Memory B cell (primary cell): Measurements from ENCODE around the gene FN1.

Source experiments
- ATAC-seq: fragments of 150-1000 bp; cut with Tn5 transposase; 2 replicates; pipeline ENCODE4 v1.10.0; 2021; ENCODE audit warnings: low read depth, mild to moderate bottlenecking, moderate library complexity
- DNase-seq, 2 donors: peaks; one replicate each; pipeline ENCODE4 v3.0.0; 2022; ENCODE audit warnings: low spot score in 2 of 2
- H3K27ac Mint-ChIP-seq: one replicate; pipeline ENCODE4 v1.8.0; 2022; ENCODE audit warnings: mild to moderate bottlenecking, moderate library complexity, mixed read lengths
- H3K27me3 Mint-ChIP-seq: one replicate; pipeline ENCODE4 v1.8.0; 2022; ENCODE audit warnings: mixed read lengths
- H3K36me3 Mint-ChIP-seq: one replicate; pipeline ENCODE4 v1.8.0; 2022; ENCODE audit warnings: mild to moderate bottlenecking, mixed read lengths
- H3K4me1 Mint-ChIP-seq: one replicate; pipeline ENCODE4 v1.8.0; 2022; ENCODE audit warnings: mixed read lengths
- H3K4me3 Mint-ChIP-seq: one replicate; pipeline ENCODE4 v1.8.0; 2022; ENCODE audit warnings: mild to moderate bottlenecking, moderate library complexity, mixed read lengths
- H3K9me3 Mint-ChIP-seq: one replicate; pipeline ENCODE4 v1.8.0; 2022; ENCODE audit warnings: mixed read lengths

FN1 gene

DNA sequence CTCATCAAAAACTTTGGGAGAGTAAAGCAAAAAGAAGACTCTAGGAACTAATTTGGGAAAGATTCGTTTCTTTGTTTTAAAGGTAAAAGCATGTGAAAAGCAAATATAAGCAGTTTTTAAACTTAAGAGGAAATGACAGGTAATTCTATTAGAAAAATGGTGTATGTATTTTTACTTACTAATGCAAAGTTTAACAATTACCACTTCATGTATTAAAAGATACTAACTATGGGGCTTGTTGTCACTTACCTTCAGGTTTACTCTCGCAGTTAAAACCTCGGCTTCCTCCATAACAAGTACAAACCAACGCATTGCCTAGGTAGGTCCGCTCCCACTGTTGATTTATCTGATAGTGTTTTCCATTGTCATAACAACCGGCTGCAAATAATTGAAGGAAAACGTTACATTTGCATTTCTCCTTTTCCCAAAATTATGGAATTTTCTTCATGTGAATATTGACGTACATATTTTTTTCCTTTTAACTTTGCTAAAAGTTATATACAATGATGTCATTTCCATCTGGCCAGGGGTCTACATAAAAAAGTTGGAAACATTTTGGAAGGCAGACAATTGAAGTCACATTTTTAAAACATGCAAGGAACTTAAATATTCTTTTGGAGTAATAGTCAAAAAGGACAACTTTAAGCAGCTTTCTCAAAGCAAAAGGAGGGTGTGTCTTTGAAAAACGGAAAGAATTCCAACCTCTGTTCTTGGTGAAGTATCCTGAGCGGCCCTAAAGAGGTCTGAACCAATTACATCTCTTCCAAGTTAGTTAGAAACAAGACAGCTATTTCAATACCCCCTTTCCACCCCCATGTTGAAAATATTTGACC lies 1.2 kb downstream of the FN1 start:
- no peaks in the 10 kb centered on the region for H3K9me3 Mint-ChIP-seq
- ATAC-seq, result no peak
- peaks cover 9% of the 10 kb centered on the region for H3K4me1 Mint-ChIP-seq
- no peaks in the 10 kb centered on the region for H3K36me3 Mint-ChIP-seq
- DNase-seq, result no peak
- peaks cover 26% of the 10 kb centered on the region for H3K27me3 Mint-ChIP-seq
- no peak overlapping the region for H3K27ac Mint-ChIP-seq
- H3K4me3 Mint-ChIP-seq, result peak overlapping the region; percentile 66

DNA sequence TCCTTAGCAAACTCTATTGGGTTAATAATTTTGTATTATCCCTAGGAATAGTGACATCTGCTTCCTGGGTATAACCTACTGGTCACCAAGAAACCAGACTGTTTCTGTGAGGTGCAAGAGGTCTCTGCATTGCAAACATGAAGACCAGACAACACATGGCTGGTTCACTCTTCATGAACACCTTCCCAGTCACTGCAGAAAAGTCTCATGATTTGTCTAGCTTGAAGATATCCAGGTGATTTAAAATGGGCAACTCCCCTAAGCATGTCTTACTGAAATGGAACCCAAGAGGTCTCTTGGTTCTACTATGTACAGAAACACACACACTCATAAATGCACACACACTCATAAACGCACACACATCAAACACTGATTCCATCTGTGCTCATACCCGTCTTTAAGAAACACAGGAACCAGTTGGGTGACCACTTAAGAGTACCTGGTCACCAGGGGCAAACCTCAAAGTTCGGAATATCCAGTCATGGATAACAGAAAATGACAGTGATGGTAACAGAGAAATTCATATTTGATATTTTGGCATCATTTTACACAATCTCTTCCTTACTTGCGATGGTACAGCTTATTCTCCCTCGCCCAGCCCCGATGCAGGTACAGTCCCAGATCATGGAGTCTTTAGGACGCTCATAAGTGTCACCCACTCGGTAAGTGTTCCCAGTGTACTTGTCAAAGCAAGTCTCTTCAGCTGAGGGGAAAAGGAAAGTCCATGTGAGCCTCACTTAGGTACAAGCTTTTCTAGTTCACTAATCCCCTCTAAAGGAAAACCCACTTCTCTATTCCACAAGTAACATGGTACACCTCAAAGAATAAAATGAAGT lies 2.9 kb downstream of the FN1 start:
- Mint-ChIP-seq H3K27me3 (peaks cover 26% of the 10 kb centered on the region), H3K4me3 (no peak overlapping the region), H3K36me3 (no peaks in the 10 kb centered on the region), H3K4me1 (peaks cover 9% of the 10 kb centered on the region), H3K9me3 (no peaks in the 10 kb centered on the region), H3K27ac (no peak overlapping the region)
- ATAC-seq (no peak), DNase-seq (no peak)

DNA sequence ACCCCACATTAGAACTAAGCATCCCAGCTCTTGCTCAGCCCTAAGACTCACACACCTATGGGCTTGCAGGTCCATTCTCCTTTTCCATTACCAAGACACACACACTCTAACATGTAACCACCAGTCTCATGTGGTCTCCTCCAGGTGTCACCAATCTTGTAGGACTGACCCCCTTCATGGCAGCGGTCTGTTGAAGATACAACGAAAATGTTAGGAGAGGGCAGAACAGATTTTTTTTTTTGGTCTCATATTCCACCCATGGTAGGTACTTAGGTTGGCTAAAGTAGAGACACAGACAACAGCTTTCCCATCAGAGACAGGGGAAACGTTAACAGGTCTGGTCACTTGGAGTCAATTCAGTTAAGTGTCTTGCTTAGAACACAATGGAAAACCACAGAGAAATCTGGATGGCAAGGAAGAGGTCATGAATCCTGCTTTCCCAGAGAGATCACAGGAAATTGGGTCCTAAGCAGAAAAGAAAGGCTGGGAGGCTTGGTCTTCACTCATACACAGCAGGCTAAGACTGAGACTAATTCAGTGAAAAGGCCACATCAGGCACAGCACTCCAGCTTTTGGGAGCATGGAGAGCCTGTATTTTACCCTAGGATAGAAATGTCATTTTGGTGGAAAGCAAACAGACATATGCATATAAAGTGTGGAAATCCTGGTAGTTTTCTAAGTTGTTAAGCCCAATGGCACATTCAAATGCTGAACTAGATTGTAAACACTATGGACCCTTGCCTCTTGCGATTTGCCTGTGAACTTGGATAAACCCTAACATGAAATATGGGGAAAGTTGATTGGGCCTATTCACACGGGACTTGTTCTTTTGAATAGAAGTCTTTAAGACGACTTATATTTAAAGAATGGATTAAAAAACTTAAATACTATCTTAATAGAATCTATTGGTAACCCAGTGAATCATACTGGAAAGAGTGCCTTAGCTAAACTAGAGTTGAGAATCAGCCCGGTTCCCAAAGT lies 3.8 kb downstream of the FN1 start:
- H3K27ac Mint-ChIP-seq, result no peak overlapping the region
- H3K36me3 Mint-ChIP-seq, result no peaks in the 10 kb centered on the region
- no peak overlapping the region for H3K4me3 Mint-ChIP-seq
- DNase-seq (no peak), ATAC-seq (no peak)
- no peaks in the 10 kb centered on the region for H3K9me3 Mint-ChIP-seq
- H3K4me1 Mint-ChIP-seq, result peaks cover 7% of the 10 kb centered on the region
- peaks cover 25% of the 10 kb centered on the region for H3K27me3 Mint-ChIP-seq

DNA sequence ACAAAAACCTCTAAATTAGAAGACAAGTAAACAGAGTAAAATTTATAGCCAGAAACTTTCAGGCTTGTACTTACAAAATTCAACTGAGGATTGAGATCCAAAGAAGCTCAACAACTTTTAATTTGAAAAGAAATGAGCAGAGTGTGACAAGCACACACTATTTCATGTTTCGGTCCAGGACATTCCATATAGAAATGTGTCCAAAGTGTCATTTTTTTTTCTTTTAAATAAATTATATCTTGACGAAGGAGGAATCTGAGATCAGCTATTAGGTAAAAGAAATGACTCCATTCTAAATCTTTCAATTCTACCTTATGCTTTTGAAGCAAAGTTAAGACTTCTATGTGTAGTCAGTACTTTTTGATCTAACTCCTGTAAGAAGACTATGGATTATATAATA lies 4.6 kb downstream of the FN1 start:
- peaks cover 24% of the 10 kb centered on the region for H3K27me3 Mint-ChIP-seq
- H3K36me3 Mint-ChIP-seq, result no peaks in the 10 kb centered on the region
- peaks cover 5% of the 10 kb centered on the region for H3K4me1 Mint-ChIP-seq
- DNase-seq (no peak), ATAC-seq (no peak)
- H3K27ac Mint-ChIP-seq, result no peak overlapping the region
- H3K4me3 Mint-ChIP-seq, result no peak overlapping the region
- H3K9me3 Mint-ChIP-seq, result no peaks in the 10 kb centered on the region

DNA sequence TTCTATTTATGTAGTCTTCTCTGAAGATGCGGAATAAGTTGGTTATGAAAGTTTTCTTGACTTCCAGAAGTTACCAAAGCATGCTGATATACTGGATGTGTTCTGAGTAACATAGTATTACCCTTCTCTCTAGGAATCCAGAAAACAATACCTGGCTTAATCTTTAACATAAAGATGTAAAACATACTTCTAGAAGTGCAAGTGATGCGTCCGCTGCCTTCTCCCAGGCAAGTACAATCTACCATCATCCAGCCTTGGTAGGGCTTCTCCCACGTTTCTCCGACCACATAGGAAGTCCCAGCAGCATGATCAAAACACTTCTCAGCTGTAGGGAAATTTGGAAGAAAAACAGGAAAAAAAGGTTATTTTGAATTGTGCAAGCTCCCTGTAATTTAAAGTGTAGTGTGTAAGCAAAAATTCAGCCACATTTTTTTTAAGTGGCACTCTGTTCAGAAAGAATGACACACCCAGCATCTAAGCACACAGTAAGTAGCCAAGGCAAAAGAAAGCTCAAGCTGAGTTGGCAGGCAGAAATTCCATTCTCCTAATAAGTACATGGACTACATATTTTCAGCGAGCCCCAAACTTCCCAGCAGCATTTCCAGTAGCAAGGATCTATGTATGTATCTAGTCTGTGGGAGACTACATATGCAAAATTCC lies 5.2 kb downstream of the FN1 start:
- Mint-ChIP-seq H3K4me1 (peaks cover 5% of the 10 kb centered on the region), H3K4me3 (no peak overlapping the region), H3K27me3 (peaks cover 24% of the 10 kb centered on the region), H3K36me3 (no peaks in the 10 kb centered on the region), H3K9me3 (no peaks in the 10 kb centered on the region), H3K27ac (no peak overlapping the region)
- ATAC-seq (no peak), DNase-seq (no peak)

DNA sequence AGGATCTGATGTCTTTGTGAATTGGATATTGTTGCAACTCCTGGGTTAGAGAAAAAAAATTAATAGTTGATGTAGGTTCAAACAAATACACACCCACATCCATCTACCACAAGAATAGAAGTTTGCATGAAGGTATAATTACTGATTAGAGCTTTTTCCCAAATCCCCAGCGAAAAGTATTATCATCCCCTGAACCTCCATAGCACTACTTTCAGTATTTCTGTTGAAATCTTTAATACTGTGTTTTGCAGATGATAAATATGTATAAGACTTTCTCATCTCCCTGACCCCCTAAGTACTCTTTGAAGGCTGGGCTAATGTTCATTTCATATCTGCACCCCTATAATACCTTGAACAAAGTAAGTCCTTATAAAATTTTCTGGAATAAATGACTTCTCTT lies 6.4 kb downstream of the FN1 start:
- no peaks in the 10 kb centered on the region for H3K9me3 Mint-ChIP-seq
- H3K4me3 Mint-ChIP-seq, result no peak overlapping the region

DNA sequence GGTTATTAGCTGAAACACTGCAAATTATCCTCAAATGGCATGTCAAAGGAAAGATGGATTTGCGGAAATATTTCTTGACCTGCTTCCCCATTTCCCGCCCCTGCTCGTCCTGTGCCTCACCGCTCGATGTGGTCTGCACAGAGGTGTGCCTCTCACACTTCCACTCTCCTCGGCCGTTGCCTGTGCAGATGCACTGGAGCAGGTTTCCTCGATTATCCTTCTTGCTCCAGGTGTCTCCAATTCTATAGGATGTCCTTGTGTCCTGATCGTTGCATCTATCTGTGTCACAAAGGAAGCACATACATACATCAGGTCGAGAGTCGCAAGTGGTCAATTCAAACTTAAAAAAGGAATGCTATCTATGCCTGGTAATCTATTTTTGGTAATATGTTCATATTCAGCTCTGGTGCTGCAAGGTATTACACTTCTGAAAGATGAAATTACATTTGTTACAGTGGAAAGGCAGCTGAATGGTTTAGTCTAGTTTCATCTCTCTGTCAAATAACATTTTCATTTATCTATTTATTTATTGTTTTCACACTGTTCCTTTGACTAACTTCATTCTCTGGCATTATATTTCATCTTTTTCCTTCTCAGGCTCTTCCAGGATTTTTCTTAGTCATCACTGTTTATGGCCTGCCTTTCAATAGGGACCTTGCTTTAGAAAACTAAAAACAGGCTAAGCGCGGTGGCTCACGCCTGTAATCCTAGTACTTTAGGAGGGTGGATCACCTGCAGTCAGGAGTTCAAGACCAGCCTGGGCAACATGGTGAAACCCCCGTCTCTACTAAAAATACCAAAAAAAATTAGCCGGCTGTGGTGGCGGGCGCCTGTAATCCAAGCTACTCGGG lies 7.6 kb downstream of the FN1 start:
- Mint-ChIP-seq H3K36me3 (no peaks in the 10 kb centered on the region), H3K4me3 (no peak overlapping the region), H3K27me3 (peaks cover 15% of the 10 kb centered on the region), H3K4me1 (peaks cover under 1% of the 10 kb centered on the region), H3K9me3 (no peaks in the 10 kb centered on the region), H3K27ac (no peak overlapping the region)
- no peak for DNase-seq
- ATAC-seq, result no peak

More for the DNA sequence above, 6.4 kb downstream of the FN1 start:
- ATAC-seq, result no peak
- no peak for DNase-seq
- Mint-ChIP-seq H3K36me3 (no peaks in the 10 kb centered on the region), H3K27me3 (peaks cover 18% of the 10 kb centered on the region), H3K4me1 (no peaks in the 10 kb centered on the region), H3K27ac (no peak overlapping the region)

DNA sequence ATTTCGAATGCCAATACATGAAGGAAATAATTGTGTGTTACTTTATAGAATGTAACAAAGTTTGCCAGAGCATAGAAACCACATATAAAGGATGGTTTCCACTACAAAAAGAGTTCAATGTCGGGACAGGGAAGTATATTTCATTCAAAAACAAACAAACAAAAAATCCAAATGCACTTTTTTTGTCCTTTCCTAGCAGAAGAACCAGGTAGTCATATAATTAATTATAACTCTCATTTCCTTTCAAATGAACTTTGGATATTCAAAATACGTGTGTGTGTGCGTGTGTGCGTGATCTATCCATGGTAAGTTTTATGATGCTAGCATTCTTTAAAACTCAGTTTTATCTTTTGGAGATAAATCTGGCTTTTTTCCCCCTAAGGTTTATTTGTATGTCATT lies 8.3 kb downstream of the FN1 start:
- H3K27me3 Mint-ChIP-seq, result peaks cover 9% of the 10 kb centered on the region
- H3K36me3 Mint-ChIP-seq, result no peaks in the 10 kb centered on the region
- peaks cover 2% of the 10 kb centered on the region for H3K4me1 Mint-ChIP-seq
- H3K4me3 Mint-ChIP-seq, result no peak overlapping the region
- no peaks in the 10 kb centered on the region for H3K9me3 Mint-ChIP-seq
- no peak for ATAC-seq
- H3K27ac Mint-ChIP-seq, result no peak overlapping the region
- no peak for DNase-seq

DNA sequence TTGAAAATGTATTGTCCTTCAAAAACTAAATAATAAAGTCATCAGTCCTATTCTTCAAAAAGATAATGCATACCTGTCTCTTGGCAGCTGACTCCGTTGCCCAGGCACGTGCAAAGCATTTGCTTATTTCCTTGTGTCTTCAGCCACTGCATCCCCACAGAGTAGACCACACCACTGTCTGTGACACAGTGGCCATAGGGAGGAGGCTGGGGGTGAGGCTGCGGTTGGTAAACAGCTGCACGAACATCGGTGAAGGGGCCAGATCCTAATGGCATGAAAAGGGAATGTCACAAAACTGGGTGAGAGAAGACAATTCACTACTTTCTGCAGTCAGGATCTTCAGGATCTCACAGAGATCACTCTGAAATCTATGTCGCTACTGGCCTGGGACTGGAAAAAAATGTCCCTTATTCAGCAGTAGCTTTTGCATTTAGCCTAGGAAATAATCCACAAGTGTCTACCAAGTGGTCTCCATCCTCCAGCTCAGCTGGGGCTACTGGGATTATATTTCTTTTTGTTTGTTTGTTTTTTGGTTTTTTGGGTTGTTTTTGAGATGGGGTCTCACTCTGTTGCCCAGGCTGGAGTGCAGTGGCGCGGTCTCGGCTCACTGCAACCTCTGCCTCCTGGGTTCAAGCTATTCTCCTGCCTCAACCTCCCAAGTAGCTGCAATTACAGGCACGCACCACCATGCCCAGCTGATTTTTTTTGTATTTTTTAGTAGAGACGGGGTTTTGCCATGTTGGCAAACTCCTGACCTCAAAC lies 10.7 kb downstream of the FN1 start:
- no peaks in the 10 kb centered on the region for H3K9me3 Mint-ChIP-seq
- DNase-seq (no peak), ATAC-seq (no peak)
- peaks cover 11% of the 10 kb centered on the region for H3K27me3 Mint-ChIP-seq
- no peak overlapping the region for H3K4me3 Mint-ChIP-seq
- no peaks in the 10 kb centered on the region for H3K36me3 Mint-ChIP-seq
- H3K4me1 Mint-ChIP-seq, result peaks cover 2% of the 10 kb centered on the region
- no peak overlapping the region for H3K27ac Mint-ChIP-seq

DNA sequence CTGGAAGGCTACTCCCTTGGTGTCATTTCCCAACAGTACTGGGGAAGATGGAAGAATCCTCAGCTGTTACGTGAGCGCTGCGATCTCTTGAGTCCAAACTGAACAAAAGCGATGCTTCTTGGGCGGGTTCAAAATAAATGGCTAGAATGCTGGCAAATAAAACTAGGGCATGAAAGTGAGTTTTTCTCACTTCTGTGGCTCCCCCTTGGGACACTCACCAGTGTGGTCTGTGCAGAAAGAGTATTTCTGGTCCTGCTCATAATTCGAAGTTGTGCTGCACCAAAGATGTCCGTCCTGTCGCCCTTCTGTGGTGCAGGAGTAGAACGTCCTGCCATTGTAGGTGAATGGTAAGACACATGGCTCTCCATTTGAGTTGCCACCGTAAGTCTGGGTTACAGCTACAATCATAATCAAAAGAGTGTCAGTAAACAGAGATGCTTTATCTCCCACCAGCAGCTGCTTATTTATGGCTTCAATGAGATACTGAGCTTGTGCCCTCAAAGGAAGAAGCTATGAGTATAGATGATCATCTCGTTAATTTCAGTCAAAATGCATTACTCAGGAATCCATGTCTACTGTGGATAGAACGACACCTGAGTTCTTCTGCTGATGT lies 11.8 kb downstream of the FN1 start:
- Mint-ChIP-seq H3K27me3 (peaks cover 11% of the 10 kb centered on the region), H3K27ac (no peak overlapping the region), H3K4me3 (no peak overlapping the region), H3K9me3 (no peaks in the 10 kb centered on the region), H3K4me1 (peaks cover 2% of the 10 kb centered on the region), H3K36me3 (no peaks in the 10 kb centered on the region)
- no peak for DNase-seq
- no peak for ATAC-seq

DNA sequence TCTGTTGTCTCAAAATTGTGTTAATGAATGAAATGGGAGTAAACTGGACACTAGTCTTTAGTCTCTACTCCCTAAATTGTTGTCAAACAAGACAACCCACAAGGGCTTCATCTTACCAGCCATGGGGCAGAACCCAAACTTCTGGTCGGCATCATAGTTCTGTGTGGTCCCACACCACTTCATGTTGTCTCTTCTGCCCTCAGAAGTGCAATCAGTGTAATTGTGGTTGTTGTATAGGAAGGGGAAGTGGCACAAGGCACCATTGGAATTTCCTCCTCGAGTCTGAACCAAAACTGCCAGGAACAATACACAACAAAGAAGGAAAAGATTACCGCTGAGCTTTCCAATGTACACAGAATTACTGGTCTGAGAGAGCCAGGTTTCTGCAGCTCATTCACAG lies 12.6 kb downstream of the FN1 start:
- H3K9me3 Mint-ChIP-seq, result no peaks in the 10 kb centered on the region
- ATAC-seq (no peak), DNase-seq (no peak)
- H3K27ac Mint-ChIP-seq, result no peak overlapping the region
- no peaks in the 10 kb centered on the region for H3K36me3 Mint-ChIP-seq
- peaks cover 11% of the 10 kb centered on the region for H3K27me3 Mint-ChIP-seq
- H3K4me1 Mint-ChIP-seq, result peaks cover 2% of the 10 kb centered on the region
- H3K4me3 Mint-ChIP-seq, result no peak overlapping the region

DNA sequence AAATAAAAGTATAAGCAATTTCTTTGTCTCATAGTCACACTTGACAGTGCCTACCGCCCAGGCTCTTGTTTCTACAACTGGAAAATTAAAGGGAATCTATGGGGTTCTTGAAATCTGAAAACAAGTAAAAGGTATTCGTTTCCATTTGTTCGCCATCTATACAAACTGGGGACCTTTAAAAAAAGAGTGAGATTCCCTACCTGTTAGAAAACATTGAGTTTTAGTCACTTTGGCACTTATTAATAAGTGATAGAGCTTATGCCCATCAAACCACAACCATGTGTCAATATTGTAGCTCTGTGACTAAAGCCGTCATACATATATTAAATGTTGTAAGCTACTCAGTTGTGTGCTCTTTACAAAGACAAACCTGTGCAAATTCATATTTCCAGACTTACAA lies 13.2 kb downstream of the FN1 start:
- no peak for ATAC-seq
- DNase-seq, result no peak
- Mint-ChIP-seq H3K36me3 (no peaks in the 10 kb centered on the region), H3K9me3 (no peaks in the 10 kb centered on the region), H3K4me1 (peaks cover 2% of the 10 kb centered on the region), H3K27ac (no peak overlapping the region), H3K27me3 (peaks cover 8% of the 10 kb centered on the region), H3K4me3 (no peak overlapping the region)
